HS-5 (cell line): Measurements from ENCODE around the gene PIGM.
"Not testable (repeated sequence)": the region's sequence is repeated elsewhere in the genome, so short reads cannot be mapped to it uniquely, and the experiment has no call there.

Source experiments
- DNase-seq: peaks from one replicate; pipeline ENCODE4 v3.0.0-alpha.2; 2012; ENCODE audit warnings: low read depth

PIGM gene

GRCh38 chr1:160061369-160062229 is 29.8 kb upstream of the PIGM start:
- no peak for DNase-seq

DNA sequence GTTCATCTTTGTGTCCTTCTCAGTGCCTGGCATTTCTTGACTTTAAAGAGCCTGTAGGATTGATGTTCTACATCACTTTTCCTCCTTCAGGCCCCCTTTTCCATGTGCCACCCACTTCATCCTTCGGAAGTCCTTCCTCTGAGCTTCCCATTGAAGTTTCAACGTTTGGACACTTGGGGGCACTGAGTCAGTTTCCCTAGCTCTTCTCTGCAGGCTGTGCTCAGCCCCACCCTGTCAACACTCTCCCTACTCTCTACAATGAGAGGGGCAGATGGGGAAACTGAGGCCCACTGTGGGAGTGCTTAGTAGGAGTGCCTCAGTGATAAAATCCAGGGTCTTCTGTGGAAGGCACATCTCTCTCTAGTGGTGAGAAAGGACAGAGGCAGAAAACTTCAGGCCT is 26.3 kb upstream of the PIGM start:
- no peak for DNase-seq

DNA sequence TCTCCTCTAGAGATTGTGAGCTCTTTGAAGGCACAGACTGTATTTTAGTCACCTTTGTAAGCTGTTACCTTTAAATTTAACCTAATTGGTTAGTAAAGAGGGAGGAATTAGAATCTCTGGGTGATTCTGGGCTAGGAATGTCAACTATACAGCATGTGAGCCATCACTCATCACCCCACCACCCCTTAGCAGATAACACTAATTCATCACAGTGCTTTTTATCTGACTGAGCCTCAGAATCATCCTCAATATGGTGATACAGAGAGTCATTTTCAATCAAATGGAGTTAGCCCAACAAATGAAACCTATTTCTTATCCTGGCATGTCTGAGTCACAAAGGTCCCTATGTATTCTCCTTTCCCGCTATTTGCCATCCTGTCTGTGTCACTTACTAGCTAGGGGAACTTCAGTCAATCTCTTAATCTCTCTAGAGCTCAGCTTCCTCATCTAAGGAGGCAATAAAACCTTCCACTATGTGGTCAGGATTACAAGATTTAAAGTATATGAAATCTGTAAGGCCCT is 24.9 kb upstream of the PIGM start:
- DNase-seq = no peak

DNA sequence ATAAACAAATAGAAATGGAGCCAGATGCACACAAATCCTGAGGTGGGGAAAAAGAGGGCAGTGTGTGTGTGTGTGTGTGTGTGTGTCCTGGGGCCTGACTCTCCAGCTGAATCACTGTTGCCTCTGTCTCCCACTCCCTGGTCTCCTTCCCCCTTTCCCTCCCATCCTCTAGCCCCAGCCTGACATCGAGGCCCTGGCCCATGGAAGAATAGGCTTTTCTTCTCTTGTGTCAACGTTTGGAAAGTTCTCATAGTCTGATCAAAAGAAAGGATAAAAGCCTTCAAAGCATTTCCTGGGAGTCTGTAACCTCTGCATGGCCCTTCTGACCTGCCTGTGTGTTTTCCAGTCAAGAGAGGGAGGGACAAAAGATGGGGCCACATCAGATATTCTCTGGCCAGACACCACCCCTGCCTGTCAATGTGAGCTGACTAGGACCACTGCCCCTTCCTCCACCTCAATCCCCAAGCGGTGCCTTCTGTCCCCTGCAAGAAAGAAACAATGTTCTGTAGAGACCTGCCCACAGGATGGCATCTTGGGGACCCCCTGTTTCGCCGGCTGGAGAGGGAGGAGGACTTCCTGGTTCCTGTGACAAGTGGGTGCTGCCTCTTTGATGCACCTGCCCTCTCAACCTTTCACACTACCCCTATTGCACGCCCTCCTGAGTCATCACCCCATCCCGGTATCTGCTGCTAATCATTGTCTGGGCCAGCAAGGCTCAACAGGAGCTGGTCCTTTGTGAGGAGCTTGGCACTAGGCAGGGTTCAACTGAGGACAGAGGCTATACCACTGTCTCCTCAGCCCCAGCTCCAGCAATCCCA is 22.0 kb upstream of the PIGM start:
- DNase-seq = no peak

- no peak for DNase-seq
Observed at GRCh38 chr1:160052936-160053335, 21.1 kb upstream of the PIGM start.

- no peak for DNase-seq
Observed at GRCh38 chr1:160050619-160051018, 18.8 kb upstream of the PIGM start.

DNA sequence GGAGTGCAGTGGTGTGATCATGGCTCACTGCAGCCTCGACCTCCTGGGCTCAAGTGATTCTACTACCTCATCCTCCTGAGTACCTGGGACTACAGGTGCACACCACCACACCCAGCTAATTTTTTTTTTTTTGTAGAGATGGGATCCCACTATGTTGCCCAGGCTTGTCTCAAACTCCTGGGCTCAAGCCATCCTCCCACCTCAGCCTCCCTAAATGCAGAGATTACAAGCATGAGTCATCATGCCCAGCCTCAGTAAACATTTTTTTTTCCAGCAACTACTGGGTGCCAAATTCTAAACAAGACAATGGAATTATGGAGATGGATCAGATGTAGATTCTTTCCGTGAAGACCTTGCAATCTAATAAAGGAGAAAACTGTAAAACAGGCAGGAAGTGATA is 18.4 kb upstream of the PIGM start:
- not testable (repeated sequence) for DNase-seq

GRCh38 chr1:160049101-160049500 is 17.3 kb upstream of the PIGM start:
- no peak for DNase-seq

- DNase-seq = no peak
Observed at GRCh38 chr1:160048335-160048734, 16.5 kb upstream of the PIGM start.

DNA sequence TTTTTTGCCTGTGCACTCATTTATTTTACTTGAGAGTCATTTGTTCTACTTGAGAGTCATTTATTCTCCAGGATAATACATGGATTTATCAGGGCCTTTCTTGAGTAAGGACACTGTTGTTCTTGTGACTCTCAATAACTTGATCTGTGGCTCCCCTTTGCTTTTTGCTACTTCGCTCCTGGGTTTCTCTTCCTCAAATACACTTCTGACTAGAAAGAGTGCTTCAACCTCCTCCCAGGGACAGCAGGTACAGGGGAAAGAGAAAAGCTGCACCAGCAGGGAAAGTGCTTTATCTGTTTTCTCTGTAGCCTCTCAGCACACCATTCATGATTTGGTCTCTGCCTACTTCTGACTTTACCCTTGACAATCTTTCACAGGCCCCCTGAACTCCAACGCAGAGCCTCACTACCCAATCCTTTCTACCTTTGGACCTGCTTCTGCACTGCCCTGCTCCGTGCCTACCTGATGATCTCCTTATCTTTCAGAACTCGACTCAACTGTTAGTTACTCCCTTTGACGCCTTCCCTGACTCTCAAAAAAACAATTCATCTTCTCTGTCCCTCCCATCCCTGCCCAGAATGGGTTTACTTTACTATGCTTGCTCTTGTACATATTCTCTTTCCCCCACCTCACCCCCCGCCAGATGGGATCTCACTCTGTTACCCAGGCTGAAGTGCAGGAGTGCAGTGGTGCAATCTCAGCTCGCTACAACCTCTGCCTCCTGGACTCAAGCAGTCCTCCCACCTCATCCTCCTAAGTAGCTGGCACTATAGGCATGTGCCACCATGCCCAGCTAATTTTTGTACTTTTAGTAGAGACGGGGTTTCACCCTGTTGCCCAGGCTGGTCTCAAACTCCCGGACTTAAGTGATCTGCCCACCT is 15.6 kb upstream of the PIGM start:
- DNase-seq = no peak

DNA sequence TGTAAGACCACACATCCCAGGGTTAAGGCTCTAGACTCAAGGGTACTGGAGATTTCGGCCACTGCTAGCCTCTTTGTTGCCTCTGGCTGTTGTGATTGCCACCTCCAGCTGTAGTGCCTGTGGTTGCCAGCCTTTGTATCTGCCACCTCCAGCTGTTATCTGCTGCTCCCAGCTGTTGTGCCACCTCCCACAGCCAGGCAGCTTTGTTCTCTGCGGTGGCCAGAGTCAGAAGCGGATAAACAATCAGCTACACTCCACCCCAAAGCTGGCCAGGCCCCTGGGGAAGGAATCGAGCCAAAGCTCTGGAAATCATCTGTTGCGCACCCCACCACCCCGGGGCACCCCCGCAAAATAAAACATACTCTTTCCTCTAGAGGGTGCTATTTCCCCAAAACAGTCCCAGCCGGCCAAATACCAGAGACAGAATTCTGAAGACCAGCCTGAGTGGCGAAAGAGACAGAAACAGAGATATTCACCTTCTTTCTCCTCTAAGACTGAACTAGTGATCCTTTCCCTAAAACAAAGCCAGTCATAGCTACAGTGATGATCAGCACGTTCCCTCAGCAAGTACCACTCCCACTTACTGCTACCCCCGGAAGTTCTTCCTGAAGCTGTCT is 14.8 kb upstream of the PIGM start:
- no peak for DNase-seq

GRCh38 chr1:160045653-160046052 is 13.9 kb upstream of the PIGM start:
- no peak for DNase-seq

DNA sequence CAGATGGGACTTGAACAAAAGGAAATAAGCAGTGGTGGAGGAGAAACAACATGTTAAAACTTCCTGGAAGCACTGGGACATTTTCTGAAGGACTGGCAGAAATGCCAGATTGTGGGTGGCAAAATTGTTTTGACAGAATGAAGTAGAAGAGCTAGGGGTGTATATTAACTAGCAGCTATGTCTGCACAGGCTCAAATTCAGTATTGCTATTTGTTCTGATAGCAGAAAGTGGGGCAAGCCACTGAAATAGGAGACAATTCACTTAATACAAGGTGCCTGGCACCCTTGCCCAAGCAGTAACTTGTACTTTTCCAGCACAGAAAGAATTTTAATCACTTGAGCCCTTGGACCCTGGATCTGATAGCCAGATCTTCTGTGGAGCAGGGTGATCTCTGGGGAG is 11.8 kb upstream of the PIGM start:
- DNase-seq = no peak

DNA sequence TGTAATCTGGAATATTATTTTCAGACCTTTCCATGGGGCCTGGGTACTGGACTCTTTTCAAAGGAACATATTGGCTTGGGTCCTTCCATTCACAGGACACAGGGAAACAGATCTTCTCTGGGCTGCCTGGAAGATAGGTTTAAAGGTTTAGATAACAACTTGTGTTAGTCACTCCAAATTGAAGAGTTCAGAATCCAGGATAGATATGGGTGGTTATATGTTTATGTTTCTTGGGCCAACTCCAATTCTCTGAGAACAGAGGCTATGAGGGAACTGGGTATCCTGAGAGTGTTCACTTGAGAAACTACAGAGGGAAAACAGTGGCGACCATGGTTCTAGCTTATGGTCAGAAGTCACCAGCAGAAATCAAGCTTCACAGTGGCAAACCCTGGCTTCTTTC is 8.7 kb upstream of the PIGM start:
- no peak for DNase-seq

DNA sequence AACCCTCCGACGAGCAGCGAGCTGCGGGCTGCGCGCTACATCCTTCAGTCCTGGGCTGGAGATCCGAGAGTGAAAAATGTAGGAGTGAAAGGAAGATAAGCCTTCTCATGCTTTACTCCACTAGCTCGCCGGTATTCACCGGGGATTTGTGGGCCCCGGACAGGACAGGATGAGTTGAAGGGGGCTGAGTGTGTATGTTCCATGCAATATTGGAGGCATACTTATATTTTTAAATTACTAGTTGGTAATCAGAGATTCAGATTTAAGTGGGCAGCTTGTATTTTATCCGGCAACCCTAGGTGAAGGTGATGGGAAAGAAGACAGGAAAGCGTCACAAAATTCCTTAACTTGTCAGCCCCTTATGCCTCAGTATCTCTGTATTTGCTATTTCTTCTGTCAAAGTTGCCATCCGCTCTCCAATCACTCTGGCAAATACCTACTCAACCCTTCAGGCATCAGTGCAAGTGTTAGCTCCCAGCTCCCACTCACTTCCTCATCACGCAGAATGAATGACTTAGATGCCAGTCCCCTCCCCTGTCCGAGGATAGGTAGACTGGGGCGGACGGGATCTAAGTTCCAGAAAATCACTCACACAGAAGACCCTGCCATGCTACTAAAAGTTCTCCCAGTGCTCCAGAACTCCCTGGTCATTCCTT is 503 bp upstream of the PIGM start:
- DNase-seq = no peak

- DNase-seq = no peak
Observed at GRCh38 chr1:160030657-160031364, 979 bp downstream of the PIGM start.

DNA sequence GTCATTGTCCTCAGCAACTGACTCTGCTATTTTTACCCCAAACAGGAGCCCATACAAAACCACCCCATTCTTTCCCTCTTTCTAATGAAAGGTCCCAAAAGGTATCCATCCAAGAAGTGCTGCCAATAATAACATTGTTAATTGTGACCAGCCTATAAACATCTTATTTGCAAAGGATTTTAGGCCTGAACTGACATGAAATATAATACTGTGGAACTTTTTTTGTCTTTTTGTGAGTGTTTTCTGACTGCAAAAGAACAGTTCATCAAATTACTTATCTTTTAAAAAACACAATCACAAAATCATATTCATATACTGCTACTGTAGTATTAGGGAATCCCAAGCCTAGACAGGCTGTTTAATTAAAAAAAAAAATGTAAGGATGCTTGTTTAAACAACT is 3.4 kb downstream of the PIGM start:
- DNase-seq = no peak

DNA sequence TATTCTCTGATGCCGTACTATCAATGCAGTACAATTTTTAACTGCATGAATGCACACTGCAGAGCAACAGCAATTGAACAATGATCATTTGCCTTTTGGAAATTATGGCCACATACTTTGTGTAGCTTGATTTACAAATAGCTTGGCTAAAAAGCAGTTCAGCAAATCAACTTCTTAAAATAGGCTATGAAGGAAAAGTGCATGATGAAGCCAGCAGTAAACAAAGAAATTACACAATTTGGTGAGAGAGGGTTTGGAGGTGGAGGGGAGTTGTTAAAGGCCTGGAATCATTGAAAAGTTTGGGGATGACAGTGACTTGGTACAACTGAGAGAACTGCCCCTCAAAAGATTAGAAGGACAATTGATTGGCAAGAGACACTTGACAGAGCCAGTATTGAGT is 6.5 kb downstream of the PIGM start:
- no peak for DNase-seq

GRCh38 chr1:160024195-160024905 is 7.4 kb downstream of the PIGM start:
- DNase-seq = no peak
